ENCODE measurements around the gene CEP126. TPM values are rescaled to one million over a fixed set of nuclear protein-coding genes. Genes with fewer than 3 reads are reported as not detected.

The CEP126 gene
- total RNA-seq, 2 donors from 2014 or later = 2.6 to 3.6 TPM

GRCh38 chr11:101872171-101872882, 42.5 kb upstream of the CEP126 start:
- DNase-seq = no peak
- intact Hi-C loops (cut with DNase I) = no loop called here
- H3K9ac ChIP-seq (ENCODE audit: low read depth in 2 of 2, low read length in 2 of 2) = no peak overlapping the region
- H3K27ac ChIP-seq = no peak overlapping the region
- H3K9me3 ChIP-seq = no peaks in the 10 kb centered on the region
- TF ChIP-seq CTCF (IDR thresholded peaks at IDR 0.05) = no peak
- no peaks in the 10 kb centered on the region for H3K4me1 ChIP-seq
- H3K36me3 ChIP-seq = no peaks in the 10 kb centered on the region
- no peaks in the 10 kb centered on the region for H3K27me3 ChIP-seq
- H3K4me3 ChIP-seq = no peak overlapping the region

- no peak for TF ChIP-seq CTCF (IDR thresholded peaks at IDR 0.05)
- Histone ChIP-seq H3K36me3 (no peaks in the 10 kb centered on the region), H3K27me3 (no peaks in the 10 kb centered on the region), H3K27ac (no peak overlapping the region), H3K4me1 (no peaks in the 10 kb centered on the region), H3K4me3 (no peak overlapping the region), H3K9me3 (no peaks in the 10 kb centered on the region), H3K9ac (ENCODE audit: low read depth in 2 of 2, low read length in 2 of 2) (no peak overlapping the region)
- intact Hi-C loops (cut with DNase I) = no loop called here
- DNase-seq = no peak
Measured at GRCh38 chr11:101880222-101880621, 34.6 kb upstream of the CEP126 start.

GRCh38 chr11:101881586-101881985, 33.2 kb upstream of the CEP126 start:
- no peaks in the 10 kb centered on the region for H3K27me3 ChIP-seq
- H3K4me3 ChIP-seq = no peak overlapping the region
- TF ChIP-seq CTCF (IDR thresholded peaks at IDR 0.05) = no peak
- H3K9ac ChIP-seq (ENCODE audit: low read depth in 2 of 2, low read length in 2 of 2) = no peak overlapping the region
- intact Hi-C loops (cut with DNase I) = no loop called here
- no peaks in the 10 kb centered on the region for H3K36me3 ChIP-seq
- no peaks in the 10 kb centered on the region for H3K9me3 ChIP-seq
- no peaks in the 10 kb centered on the region for H3K4me1 ChIP-seq
- no peak overlapping the region for H3K27ac ChIP-seq
- no peak for DNase-seq

GRCh38 chr11:101885631-101886030, 29.2 kb upstream of the CEP126 start:
- H3K27me3 ChIP-seq = no peaks in the 10 kb centered on the region
- H3K9me3 ChIP-seq = no peaks in the 10 kb centered on the region
- TF ChIP-seq CTCF (IDR thresholded peaks at IDR 0.05) = no peak
- intact Hi-C loops (cut with DNase I) = no loop called here
- no peak overlapping the region for H3K4me3 ChIP-seq
- no peak for DNase-seq
- H3K27ac ChIP-seq = no peak overlapping the region
- H3K4me1 ChIP-seq = no peaks in the 10 kb centered on the region
- no peaks in the 10 kb centered on the region for H3K36me3 ChIP-seq
- no peak overlapping the region for H3K9ac ChIP-seq (ENCODE audit: low read depth in 2 of 2, low read length in 2 of 2)

GRCh38 chr11:101889767-101890166, 25.0 kb upstream of the CEP126 start:
- Histone ChIP-seq H3K36me3 (no peaks in the 10 kb centered on the region), H3K9ac (ENCODE audit: low read depth in 2 of 2, low read length in 2 of 2) (no peak overlapping the region), H3K4me3 (no peak overlapping the region), H3K27ac (no peak overlapping the region), H3K4me1 (no peaks in the 10 kb centered on the region), H3K9me3 (no peaks in the 10 kb centered on the region), H3K27me3 (no peaks in the 10 kb centered on the region)
- no peak for TF ChIP-seq CTCF (IDR thresholded peaks at IDR 0.05)
- intact Hi-C loops (cut with DNase I) = no loop called here
- no peak for DNase-seq
